Stimulated activated CD4-positive, alpha-beta T cell treated with anti-CD3 and anti-CD28 coated beads, Interleukin-4, amount 100 ng/mL, for 48 hours (primary cell): ENCODE data around the gene GP5.

Experiments used
- DNase-seq, 2 donors: peaks; one replicate each; pipeline ENCODE4 v3.0.0-alpha.2; 2020; ENCODE audit warnings: low read depth in 2 of 2

GP5 gene, protein sequence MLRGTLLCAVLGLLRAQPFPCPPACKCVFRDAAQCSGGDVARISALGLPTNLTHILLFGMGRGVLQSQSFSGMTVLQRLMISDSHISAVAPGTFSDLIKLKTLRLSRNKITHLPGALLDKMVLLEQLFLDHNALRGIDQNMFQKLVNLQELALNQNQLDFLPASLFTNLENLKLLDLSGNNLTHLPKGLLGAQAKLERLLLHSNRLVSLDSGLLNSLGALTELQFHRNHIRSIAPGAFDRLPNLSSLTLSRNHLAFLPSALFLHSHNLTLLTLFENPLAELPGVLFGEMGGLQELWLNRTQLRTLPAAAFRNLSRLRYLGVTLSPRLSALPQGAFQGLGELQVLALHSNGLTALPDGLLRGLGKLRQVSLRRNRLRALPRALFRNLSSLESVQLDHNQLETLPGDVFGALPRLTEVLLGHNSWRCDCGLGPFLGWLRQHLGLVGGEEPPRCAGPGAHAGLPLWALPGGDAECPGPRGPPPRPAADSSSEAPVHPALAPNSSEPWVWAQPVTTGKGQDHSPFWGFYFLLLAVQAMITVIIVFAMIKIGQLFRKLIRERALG

DNA sequence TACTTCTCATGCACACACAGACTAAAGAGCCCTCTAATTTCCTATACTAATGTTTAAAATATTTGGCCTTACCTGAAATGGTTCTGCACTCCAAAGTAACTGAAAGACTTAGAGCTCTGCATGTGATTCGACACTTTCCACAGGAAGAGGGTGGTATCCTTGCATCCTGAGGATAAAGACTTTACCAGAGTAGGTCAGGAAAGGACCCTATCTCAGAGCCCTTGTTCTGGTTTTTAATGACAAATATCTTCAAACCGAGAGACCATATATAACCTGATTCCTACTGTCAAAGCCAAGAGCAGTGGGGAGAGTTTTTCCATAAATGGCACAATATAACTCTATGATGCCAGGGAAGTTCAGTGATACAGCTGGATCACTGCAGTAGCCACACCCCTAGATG is at the start of gene GP5:
Gene GP5 (minus strand): TSS at position 101 of the 400 bp plus-strand sequence. CDS start 984 bp downstream, outside the sequence.
- DNase-seq: no peak

DNA sequence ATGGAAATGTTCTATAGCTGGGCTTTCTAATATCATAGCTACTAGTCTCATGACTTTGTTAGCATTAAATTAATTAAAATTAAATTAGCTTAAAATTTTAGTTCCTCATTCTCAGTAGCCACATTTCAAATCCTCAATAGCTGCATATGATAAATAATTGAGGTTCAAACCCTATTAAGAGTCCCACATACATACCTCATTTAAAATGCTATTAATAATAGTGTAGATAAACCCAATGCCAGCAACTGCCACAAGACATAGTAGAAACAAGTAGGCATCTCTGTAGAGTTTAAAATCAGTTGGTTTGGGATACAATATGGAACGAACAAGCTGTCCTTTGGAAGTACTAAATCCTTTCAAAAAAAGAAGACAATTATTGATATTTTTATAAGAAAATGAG is 48.6 kb upstream of the GP5 start:
- DNase-seq: no peak

DNA sequence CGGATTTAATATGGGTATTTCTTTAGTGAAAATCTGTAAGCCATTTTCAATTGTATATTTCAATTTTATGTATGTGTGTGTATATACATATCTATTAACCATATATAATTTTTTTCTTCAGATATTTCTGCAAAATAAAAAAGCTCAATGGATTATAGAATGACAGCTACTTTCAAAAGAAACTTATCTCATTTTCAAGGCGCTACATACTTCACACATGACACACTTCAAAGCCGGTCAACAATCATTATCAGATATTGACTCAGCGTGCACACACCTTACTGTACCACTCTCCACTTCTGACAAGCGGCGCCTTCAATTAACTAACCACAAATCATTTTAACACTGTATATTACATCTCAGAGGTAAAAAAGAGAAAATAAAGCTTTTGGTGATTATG is 48.1 kb upstream of the GP5 start:
- DNase-seq: no peak

DNA sequence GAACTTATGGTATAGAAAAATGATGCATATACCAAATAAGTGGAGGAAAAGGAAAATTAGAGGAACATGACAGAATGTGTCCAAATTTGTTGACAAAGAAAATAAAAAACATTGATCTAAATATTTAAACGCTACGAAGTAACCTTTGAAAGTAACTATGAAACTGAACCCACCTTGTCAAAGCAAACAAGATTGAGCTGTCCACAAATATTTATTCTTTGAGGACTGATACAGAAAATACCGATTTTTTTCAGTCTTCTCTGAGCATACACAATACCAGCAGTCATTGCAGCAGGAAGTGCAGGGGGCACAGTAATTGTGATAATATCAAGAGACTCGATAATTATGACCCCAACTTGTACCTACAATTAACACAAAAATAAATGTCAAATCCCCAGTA is 47.7 kb upstream of the GP5 start:
- no peak for DNase-seq

DNA sequence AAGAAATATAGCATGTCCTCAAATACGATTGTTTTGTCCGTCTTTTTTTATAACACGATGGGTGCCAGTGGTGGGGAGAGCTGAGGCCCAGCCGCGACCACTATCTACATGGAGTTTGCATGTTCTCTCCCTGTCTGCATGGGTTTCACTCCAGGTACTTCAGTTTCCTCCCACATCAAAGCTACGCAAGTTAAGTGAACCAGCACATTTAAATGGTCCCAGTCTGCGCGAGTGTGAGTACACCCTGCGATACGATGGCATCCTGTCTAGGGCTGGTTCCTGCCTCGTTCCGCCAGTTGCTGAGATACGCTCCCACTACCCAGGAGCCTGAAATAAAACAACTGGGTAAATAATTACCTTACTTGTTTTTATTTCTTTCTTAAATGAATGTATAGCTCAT is 47.1 kb upstream of the GP5 start:
- no peak for DNase-seq

DNA sequence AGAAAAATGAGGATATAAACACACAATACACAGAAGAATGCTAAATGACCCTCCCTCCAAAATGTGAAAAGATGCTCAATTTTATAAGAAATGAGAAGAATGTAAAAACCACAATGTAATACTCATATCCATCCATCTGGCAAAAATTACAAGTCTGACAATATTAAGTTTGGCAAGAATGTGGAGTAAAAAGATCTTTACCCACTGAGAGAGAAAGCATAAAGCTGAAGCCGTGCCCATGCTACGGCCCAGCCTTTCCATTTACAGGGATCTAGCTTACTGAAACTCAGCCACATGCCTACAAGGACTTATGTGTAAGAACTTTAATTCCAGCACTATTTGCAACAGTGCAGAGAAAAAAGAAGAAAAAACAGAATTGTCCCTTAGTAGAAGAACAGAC is 44.8 kb upstream of the GP5 start:
- no peak for DNase-seq

DNA sequence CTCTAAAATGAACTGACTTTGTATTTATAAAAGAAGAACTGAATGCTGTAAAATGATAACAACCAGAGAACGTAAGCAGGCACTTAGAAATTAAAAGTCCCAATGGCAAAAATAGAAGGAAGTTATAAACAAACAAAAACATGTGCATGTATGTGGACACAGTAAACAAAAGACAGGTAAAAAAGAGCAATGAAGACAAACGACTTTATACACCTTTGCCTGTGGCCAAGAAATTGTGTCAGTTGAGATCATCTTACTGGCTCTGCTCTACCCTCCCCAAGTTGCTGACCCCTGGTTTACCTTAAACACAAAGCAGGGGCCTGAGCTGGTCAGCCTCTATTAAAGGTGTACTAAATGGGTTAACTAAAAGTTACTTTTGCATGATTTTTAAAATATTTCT is 41.7 kb upstream of the GP5 start:
- no peak for DNase-seq

DNA sequence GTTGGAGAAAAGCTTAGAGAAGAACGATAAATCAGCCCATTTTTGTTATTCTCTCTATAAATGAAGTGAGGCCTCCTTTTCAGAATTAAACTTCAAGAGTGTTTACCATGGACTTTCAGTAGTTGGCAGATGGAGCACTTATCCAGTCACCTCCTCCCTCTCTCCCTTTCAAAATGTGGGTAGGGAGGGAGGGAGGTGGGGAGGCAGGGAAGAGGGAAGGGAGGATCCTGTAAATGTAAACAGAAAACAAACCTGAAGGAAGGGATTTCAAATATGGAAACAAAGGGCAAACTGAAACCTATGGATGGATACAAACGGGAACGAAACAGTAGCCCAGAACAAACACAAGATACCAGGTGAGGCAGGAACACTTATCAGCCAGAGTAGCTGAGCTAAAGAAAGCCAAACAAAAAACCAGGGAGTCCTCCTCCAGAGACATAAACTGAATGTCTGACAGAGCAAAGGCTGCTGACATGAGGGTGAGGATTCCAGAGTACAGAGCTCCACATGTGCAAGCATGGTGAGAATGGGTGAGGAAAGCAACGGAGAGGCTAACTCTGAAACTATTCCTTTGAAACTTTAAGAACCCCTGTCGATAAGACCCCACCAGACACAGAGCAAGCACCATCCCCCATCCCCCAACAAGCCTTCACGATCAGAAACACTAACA is 41.0 kb upstream of the GP5 start:
- DNase-seq: no peak

DNA sequence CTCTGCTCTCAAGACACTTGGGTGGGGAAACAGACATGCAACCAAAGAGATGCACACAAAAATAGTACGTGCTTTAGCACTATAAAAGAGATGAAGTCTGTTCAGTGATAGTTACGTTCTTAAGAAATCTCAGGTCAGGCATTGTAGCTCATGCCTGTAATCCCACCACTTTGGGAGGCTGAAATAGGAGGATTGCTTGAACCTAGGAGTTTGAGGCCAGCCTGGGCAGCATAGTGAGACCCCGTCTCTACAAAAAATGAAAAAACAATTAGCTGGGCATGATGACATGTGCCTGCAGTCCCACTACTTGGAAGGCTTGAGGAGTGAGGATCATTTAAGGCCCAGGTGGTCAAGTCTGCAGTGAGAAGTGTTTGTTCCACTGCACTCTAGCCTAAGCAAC is 35.4 kb upstream of the GP5 start:
- DNase-seq: no peak

DNA sequence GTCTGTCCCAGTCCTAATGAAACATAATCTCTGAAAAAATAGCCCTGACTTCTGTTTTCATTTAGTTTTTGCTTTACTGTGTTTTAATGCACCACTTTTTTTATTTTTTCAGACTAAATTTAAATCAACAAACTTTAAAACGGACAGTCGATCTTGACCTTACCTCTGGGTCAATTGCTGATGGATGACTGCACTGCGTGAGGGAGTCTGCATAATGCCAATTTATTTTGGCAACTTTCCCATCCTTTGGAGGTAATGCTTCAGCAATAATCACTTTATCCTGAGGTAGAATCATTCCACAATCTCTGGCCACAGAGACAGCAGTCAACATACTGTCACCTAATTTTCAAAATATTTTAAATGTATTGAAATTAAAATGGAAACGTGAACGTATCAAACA is 32.5 kb upstream of the GP5 start:
- DNase-seq: no peak

DNA sequence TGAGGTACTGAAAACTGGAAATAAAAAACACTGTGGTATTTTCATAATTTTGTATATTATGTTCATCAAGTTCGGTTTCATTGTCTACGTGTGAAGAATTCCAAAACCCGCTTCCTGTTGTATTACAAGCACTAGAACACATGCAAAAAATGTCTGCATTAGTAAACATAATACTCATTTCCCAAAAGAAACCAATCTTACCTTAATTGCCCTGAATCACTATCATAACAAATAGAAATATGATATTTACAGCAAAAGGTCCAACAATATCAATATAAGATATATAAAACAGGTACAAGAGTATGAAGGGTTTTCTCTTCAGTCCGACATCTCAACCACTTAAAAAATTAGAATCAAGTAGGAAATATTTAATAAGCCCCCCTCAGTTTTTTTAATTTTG is 26.3 kb upstream of the GP5 start:
- DNase-seq: no peak

DNA sequence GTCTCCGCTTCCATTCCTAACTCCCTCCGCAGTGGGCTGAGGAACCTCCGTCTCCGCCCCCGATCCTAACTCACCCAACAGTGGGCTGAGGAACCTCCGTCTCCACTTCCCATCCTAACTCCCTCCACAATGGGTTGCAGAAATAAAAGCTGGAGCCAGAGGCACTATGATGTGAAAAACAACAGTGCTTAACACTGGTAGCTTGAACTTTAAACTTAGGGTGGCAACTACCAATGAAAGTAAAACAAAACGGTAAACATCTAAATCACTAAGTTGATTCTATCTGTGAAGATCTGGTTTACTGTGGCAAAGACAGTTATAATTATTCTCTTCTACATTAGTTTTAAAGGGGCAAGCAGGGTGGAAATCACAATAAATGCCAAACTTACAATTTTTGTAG is 25.9 kb upstream of the GP5 start:
- no peak for DNase-seq

DNA sequence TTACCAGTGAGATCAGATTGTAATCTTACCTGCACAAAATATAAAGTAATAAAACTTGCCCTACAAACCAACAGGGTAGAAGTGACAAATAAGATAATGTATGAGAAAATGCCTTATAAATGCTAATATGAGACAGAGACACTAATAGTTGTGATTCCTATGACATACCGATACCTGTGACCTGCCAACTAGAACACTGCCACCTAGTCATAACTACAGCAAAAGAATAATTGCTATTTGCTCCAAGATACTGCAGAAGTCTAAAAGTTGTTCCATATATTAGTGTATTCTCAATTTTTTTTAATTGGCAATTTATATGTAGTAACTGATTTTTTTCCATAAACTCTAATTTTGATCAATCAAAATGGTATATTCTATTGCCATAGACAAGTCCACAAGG is 25.3 kb upstream of the GP5 start:
- DNase-seq: no peak

DNA sequence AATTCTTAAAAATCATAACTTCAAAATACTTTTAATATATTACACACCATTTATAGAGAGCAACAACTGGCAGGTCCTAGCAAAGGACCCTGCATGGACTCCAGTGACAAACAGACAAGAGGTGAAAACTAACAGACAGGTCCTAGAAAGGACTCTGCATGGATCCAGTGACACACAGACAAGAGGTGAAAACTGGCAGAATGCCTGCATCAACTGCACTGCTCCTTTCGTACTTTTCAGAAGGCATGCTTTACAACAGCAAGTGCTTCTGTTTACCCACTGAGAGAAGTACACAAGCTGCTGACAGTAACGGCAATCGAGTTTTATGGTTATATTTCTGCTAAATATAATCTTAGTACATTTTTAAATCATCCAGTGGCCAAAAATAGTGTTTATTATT is 24.3 kb upstream of the GP5 start:
- no peak for DNase-seq

DNA sequence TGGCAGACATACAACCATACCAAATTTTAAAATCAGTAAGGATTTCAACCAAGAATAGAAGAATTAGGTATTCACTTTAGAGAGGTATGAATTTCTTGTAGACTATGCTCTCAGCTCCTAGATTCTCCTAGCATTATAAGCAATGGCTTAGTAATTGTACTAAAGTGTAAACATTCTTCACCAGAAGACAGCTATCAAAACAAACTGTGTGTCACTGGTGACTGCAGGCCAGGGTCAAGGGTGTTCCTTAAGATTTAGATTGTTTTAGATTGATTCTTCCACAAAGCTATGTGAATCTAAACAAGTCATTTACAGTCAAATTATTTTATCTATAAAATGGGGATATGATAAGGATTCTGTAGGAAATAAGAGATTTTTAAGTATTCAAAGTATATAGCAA is 23.1 kb upstream of the GP5 start:
- no peak for DNase-seq

DNA sequence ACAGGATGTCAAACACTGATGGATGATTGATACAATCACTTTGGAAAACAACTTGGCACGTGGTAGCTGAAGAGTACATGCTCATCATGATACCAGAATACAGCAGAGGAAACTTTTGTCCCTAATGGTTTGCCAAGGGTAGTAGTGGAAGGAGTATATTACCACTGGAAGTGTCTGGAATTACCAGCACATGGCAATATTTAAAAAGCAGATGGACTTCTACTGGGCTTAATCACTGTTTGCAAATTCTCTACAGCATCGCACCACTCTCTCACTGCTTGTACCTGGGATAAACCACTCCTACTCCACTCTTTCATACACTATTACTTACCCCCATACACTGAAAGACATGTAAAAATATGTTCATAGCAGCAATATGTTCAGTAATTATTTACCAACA is 19.6 kb upstream of the GP5 start:
- no peak for DNase-seq

DNA sequence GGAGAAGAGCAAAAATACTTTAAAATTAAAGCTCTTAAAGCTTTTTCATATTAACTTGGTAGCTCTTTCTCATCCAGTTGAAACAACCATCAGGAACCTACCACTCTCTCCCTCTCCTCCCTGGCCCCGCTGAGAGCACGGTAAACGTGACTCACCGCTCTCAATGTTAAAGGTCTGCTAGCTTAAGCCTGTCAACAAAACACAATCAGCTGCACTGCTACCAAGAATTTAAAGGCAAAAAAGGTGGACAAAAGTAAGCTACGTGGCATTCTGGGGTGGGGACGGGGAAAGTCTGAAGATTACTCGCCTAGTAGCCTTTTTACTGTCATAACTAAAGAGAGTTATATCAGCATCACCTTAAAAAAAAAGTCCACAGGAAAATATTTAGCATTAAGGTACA is 8.4 kb upstream of the GP5 start:
- DNase-seq: no peak

DNA sequence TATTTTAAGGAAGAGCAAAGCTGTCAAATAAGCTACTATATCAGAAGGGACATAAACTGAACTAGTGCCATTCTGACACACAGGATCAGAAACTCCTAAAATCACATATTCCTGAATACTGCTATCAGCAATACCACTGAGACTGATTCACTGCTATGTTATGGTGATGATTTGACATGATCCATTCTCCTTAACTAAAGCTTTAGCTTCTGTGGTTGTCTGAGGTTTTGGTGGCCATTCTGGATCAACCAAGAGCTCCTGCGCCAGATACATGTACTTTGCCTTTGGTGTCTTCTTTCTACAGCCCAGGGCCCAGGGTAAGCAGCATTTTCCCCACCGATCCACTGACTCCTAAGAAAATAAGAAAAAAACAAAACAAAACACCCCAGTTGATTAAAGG is 6.7 kb upstream of the GP5 start:
- no peak for DNase-seq

DNA sequence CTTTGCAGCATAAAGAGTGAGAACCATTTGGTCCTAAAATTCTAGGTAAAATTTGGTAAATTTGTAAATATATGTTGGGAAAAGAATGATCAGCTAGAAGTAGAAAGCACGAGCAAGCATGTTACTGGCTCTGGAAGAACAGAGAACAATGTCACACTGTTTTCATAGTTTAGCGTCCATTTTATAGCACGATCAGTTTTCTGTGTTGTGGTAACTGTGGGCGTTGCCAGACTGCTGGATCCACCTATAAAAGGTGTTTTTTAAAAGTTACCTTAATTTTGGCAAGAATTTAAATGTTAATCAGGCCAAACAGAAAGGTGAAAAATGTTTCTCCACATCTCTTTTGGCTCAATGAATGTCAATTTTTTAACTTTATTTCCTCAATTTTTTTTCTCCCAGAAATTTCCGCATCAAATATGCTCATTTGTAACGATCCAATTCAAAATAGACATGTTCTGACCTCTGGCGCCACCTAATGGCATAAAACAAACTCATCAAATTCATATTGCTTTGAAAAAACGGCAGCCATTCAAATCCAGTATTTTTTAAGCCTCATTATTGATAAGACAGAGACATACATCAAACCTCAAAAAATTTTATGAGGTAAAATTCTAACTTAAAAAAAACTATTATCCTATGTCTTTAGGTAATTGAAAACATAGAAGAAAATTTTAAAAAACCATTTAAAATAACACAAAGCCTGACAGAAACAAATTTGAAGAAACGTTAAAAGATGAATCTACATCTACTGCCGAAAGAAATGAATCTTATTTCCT is 5.5 kb upstream of the GP5 start:
- DNase-seq: peak in 1 of 2 donors; percentile 26

DNA sequence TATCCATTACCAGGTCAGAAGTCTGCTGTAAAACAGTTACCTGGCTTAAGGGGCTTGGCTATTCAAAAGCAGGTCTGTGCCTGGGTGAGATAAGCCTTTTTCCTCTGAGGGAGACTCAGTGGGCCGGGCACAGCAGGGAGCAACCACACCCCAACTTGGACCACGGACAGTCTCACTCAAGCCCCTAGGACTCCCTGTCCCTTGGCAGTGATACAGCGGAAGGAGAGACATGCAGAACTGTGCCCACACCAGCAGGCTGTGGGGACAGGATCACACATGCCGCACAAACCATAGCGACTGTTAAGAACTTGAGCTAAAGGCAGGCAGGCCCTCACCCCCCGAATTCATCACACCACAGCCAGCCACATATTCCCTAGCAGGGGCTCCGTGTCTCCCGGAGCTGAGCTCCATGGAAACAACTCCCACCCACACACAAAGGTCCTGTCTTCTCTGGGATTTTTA is 2.8 kb upstream of the GP5 start:
- no peak for DNase-seq

DNA sequence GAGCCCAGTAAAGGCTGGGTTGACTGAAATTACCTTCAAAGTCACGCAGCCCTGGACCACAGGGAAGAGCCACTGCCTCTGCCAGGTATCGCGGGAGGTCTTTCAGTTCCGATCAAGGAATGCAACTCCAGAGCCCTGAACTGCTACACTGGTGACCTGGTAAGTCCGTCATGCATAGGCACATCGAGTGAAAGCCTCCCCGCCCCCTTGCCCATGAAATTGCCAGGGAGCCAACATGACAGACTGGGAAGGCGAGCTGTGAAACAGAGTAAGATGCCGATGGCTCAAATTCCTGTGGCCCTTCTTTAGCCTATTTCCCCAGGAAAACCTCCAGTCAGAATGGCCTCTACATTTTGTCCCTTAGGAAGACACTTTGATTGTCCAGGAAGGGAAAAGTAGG is 2.3 kb upstream of the GP5 start:
- DNase-seq: no peak

DNA sequence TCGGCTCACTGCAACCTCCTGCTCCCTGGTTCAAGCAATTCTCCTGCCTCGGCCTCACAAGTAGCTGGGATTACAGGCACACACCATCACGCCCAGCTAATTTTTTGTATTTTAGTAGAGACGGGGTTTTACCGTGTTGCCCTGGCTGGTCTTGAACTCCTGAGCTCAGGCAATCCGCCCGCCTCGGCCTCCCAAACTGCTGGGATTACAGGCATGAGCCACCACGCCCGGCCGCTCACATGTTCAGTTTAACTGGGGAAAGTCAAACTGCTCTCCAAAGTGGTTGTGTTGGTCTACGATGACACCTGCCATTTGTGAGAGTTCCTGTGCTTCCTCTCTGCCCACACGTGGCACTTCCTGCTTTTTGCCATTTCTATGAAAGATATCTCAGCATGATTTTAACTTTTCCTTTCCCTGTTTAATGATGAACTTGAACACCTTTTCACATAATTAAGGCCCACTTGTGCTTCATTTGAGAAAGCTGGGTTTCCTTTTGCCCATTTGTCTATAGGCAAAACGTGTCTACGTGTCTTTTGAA is 877 bp upstream of the GP5 start:
- no peak for DNase-seq
